DMS79 (cell line): ENCODE measurements around the gene PTTG1IP.

Experiments
- DNase-seq: peaks from one replicate; lab custom pipeline; 2025; lab: John Stamatoyannopoulos, UW

PTTG1IP gene

GRCh38 chr21:44896561-44897286 is 23.2 kb upstream of the PTTG1IP start:
- DNase-seq = no peak

- no peak for DNase-seq
Measured at GRCh38 chr21:44895859-44896258, 22.4 kb upstream of the PTTG1IP start.

- DNase-seq = no peak
Measured at GRCh38 chr21:44894687-44895302, 21.3 kb upstream of the PTTG1IP start.

- DNase-seq = no peak
Measured at GRCh38 chr21:44893948-44894656, 20.6 kb upstream of the PTTG1IP start.

GRCh38 chr21:44893278-44893556 is 19.7 kb upstream of the PTTG1IP start:
- no peak for DNase-seq

GRCh38 chr21:44892536-44893277 is 19.2 kb upstream of the PTTG1IP start:
- no peak for DNase-seq

GRCh38 chr21:44892095-44892494 is 18.6 kb upstream of the PTTG1IP start:
- no peak for DNase-seq

GRCh38 chr21:44891631-44892031 is 18.1 kb upstream of the PTTG1IP start:
- DNase-seq = no peak

- no peak for DNase-seq
Measured at GRCh38 chr21:44890961-44891541, 17.6 kb upstream of the PTTG1IP start.

- DNase-seq = no peak
Measured at GRCh38 chr21:44890338-44890931, 16.9 kb upstream of the PTTG1IP start.

- no peak for DNase-seq
Measured at GRCh38 chr21:44889625-44890337, 16.3 kb upstream of the PTTG1IP start.

- no peak for DNase-seq
Measured at GRCh38 chr21:44888581-44889550, 15.4 kb upstream of the PTTG1IP start.

GRCh38 chr21:44887807-44888580 is 14.5 kb upstream of the PTTG1IP start:
- DNase-seq = no peak

- DNase-seq = no peak
Measured at GRCh38 chr21:44887126-44887806, 13.8 kb upstream of the PTTG1IP start.

- no peak for DNase-seq
Measured at GRCh38 chr21:44886113-44887075, 12.9 kb upstream of the PTTG1IP start.

GRCh38 chr21:44885615-44886014 is 12.1 kb upstream of the PTTG1IP start:
- no peak for DNase-seq

- no peak for DNase-seq
Measured at GRCh38 chr21:44884097-44884496, 10.6 kb upstream of the PTTG1IP start.

GRCh38 chr21:44883250-44883649 is 9.8 kb upstream of the PTTG1IP start:
- DNase-seq = no peak
